COLO668 (cell line): ENCODE data around the gene VAV2.
A peak's percentile ranks its signal among the peaks of the same experiment; 100 is the strongest.

Experiments
- DNase-seq: peaks from one replicate; lab custom pipeline; 2025; ENCODE audit not compliant: unreplicated experiment; lab: John Stamatoyannopoulos, UW

Gene VAV2

DNA sequence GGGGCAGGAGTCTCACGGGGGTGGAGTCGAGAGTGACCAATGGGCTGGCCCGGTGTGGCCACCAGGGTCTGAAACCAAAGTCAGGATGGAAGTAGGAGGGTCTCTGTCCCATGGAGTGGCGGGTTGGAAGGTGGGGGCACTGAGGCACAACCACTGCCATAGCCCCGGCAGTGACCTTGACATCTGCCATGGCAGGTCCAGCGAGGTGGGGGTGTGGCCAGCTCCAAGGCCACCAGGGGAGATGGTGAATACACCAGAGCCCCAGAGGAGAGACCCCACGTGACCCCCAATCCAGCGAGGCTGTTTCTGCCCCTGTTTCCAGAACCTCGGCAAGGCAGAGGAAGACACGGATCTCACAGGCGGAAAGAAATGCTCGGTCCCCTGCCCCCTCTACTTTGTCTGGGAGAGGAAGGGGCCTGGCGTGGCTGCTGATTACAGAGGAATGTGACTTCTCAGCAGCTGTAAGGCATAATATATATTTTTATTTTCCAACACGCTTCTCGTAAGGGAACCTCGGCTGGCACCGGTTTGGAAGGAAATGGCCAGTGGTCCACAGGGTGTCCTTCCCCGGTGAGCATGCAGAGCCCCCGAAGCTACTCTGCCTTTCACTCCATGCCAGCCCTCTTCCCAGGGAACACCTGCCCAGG is 148.2 kb downstream of the VAV2 start:
- no peak for DNase-seq

DNA sequence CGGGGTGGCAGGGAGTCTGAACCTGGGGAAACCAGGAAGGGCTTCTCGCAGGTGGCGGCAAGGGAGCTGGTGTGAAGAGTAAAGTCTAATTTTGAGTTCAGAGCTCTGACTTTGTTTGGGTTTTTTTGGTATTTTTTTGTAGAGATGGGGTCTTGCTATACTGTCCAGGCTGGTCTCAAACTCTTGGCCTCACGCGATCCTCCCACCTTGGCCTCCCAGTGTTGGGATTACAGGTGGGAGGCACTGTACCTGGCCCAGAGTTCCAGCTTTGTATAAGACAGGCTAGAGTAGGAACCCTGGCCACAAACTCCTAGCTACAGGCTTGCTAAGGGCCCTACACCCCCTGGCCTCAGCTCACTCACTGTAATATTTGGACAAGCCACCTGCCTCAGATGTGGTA is 148.9 kb downstream of the VAV2 start:
- DNase-seq: no peak

DNA sequence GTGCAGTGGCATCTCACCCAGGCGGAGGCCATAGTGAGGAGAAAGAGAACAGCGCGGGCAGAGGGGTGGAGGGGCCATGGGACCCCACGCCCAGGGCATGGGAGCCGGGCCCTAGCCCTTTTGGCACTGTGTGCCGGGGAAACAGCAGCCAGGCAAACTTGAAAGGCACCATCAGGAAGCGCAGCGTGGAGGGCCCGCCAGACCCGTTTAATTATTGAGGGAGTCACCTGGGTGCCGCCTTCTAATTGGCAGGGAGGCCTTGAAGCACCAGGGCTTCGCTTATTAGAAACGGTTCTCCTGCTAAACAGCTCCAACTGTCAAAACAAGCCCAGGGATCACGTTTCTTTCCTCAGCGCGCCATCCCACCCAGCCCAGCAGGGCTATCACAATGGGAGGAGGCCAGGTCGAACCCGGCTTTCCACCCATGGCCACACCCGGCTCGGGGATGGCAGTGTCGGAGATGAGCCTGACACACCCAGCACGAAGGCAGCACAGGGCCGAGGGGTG is 149.3 kb downstream of the VAV2 start:
- DNase-seq: peak; percentile 10

DNA sequence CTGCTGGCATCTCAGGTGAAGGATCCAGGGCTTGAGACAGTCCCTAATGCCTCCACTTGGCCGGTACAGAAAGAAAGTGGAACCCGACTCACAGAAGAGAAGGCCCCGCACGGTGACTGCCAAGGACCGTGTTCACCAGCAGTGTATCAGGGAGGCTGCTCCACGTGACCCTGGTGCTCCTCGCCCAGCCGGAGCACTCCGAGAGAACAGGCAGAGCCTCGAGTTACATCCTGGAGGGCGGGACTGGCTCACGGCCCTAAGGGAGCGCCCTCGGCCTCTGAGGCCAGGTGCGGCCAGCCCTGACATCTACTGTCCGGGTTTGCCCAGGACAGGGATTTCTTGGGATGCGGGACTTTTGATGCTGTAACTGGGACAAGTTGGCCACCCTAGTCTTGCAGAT is 149.9 kb downstream of the VAV2 start:
- no peak for DNase-seq

DNA sequence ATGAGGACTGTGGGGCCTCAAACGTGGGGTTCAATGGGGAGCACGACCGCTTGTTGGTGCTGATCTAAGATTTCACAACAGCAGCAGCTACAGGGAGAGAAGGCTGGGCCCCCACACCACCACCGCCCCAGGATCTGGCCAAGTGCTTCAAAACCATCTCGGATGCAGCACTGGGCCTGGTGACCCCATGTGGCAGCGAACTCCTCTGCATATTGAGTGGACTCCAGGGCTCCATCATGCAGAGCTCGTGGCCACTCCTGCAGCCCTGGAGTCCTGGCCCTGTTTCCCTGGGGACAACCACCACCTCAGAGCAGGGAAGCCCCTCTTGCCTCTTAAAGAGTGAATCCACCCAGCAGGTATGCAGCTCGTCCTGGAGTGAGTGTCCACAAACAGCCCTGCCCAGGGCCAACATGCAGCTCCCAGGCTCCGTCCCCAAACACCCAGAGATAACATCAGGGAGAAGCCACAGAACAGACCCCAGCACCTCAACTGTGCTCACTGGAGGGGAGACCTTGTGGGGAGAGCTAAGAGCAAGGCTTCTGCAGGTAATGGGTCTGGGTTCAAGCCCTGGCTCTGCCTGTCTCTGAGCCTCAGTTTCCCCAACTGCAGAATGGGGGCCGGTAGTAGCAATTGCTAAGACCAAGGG is 150.8 kb downstream of the VAV2 start:
- no peak for DNase-seq

DNA sequence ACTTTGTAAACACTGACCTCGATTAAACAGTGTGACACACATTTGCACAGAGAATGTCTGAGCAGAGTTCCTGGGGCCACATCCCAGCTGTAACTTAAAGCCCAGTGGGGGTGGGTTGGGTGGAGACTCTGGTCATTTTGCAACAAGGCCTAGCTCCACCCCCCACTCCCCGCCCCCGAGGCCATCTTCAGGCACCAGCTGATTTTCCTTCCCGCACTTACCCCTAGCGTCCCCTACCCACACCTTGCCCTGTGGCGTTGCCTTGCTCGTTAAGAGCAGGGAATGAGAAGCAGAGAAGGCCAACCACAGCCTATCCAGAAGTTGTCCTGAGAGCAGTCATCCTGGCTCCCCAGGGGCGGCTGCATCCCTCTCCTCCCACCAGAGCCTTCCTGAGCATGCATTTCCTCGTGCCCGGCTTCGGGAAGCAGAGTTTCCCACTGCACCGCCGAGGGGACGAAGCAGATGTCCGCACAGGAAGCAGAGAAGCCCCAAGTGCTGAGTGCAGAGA is 152.2 kb downstream of the VAV2 start:
- no peak for DNase-seq

DNA sequence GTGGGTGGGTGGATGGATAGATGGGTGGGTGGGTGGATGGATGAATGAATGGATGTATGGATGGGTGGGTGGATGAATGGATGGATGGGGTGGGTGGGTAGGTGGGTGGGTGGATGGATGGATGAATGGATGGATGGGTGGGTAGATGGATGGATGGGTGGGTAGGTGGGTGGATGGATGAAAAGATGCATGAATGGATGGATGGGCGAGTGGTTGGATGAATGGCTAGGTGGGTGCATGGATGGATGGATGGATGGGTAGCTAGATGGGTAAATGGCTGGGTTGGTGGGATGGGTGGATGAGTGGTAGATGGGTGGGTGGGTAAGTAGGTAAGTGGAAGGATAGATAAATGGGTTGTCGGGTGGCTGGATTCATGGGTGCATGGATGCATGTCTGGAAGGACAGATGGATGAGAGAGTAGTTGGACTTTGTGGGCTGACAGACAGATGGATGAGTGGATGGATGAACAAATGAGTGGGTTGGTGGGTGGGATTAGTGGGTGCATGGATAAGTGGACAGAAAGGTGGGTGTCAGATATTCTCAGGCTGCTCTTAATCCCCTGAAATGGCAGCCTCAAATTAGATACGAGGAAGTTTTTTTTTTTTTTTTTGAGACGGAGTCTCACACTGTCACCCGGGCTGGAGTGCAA is 153.1 kb downstream of the VAV2 start:
- no peak for DNase-seq

DNA sequence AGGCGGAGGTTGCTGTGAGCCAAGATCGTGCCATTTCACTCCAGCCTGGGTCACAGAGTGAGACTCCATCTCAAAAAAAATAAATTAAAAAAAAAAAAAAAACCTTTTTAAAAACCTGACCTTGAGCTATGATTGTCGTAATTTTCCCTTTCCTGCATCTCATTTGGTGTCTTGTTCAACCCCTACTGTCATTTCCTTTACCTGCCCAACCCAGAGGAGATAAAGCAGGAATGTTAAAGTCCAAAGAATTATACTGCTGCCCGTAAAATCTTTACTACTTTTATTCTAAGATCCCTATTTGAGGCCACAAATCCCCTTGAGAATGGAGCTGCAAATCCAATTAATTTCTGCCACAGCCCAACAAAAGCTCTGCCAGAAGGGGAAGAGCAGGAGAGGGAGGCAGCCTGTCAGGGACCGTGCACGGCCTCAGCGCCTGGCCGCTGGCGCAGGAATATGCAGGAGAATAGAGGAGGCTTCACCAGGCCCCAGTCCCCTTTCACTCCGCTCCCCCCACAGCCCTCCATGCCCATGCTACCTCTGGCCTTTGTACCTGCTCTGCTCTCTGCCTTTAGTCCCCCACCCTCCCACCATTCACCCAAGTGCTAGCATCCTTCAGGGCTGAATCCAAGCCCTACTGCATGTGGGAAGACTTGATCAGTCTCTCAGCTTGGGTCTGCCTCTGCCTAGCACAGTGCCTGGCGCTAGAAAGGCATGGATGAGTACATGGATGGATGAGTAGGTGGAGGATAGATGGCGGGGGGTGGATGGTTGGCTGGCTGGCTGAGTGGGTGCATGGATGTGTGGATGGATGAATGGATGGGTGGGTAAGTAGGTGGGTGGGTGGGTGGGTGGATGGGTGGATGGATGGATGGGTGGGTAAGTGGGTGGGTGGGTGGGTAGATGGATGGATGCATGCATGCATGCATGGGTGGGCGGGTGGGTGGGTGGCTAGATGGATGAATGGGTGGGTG is 154.2 kb downstream of the VAV2 start:
- DNase-seq: no peak

DNA sequence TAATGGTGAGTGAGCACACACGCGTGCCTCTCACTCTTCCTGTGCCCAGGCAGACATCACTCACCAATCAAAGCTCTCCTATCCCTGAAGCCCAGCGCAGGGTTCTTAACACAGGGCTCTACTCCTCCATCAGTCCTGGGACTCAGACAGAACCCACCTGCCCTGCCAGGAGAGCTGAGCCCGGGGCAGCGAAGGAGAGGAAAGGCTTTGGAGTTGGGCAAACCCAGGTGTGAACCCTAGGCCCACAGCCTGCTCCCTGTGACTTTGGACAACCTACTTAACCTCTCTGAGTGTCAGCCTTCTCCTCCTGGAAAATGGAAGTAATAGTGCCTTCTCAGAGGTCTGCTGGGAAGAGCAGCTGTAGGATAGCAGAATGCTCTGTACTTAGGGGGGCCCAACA is 155.3 kb downstream of the VAV2 start:
- DNase-seq: no peak

DNA sequence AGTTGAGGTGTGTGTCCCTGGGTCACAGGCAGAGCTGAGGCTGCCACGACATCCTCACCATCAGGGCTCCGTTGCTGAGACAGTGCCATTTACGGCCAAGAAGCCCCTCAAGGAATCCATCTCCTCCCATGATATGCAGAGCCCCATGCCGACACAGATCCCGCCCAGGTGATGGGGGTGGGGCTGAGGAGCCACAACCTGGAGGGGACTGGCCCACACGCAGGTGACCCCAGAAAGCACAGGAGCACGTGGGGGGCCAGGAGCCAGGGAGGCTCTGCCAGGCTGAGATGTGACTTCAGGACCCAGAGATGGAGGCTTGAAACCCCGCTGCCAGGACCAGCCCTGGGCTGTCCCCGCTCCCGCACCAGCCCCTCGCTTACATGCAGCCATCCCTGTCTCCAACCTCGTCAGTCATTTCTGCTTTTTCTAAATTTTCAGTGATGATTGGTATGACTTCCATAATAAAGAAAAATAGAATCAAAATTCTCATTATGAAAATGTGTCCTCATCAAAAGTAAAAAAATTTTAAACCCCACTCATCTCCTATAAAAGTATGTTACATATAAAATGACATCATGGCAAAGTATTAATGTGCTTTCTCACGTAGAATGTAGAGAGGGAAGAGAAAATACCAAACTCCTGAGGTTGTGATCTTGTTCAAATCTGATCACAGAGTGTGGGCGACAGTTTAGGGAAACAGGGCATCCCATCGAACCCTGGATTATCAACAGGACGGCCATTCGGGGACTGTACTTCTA is 155.9 kb downstream of the VAV2 start:
- no peak for DNase-seq

DNA sequence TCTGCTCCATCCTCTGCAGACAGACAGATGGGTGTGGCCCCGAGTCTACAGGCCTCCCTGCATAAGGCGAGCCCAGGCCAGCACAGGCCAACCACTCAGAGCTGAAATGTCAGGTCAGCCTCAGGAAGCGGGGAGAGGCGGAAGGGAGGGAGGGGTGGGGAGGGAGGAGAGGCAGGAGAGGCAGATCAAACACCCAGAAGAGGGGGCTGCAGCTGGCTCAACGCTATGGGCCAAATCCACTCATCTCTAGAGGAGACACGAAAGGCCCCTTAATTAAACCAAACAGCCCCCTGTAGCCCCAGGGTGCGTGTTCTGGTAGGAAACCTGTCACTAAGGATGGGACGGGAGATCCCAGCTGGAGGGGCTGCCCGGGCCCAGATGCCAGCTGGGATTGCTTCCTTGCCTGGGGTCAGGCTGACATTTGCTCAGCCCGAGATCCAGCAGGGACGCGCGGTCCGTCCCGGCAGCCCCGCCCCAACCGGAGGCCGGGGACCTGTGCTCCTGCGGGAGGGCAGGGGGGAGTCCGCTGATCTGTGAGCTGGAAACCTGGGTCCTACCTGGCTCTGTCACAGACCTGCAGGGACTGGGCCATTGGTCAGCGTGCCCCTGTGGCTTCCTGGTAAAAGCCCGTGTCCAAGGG is 156.7 kb downstream of the VAV2 start:
- DNase-seq: no peak

DNA sequence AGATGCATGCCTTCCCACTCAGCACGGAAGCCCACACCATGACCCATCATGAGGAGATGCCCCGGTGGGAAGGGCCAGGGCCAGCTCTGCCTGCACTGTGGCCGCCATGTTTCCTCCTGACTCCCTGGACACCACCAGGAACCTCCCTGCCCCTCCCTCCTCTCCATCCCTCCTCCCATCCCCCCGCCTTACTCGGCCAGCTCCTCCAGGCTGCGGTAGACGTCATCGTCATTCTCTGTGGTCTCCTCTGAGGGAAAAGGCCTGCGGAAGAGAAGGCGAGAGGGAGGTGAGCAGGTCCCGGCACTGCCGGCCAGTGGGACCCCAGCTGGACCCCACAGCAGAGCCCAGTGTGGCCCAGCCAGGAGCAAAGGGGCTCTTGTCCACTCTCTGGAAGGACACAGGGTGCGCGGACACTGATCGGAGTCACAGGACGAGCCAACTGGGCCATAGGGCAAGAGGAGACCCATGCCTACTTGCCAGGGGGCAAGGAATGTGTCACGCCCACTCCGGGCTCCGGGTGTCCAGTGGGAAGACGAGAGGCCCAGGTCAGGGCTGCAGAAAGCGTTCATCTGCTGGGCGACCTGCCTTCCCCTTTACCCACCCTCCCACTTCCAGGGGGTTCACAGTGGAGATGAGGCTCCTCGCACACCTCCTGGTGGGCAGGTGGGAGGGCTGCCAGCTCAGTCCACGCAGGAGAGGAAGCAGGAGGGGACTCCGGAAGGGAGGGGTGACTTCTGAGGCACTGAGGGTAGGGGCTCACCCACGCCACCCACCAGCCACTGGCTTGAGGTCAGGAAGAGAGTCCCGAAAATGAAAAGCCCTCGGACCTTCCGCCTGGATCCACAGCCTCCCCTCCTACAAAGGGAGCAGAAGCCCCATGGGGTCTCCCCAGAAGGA is 157.8 kb downstream of the VAV2 start:
- DNase-seq: no peak

DNA sequence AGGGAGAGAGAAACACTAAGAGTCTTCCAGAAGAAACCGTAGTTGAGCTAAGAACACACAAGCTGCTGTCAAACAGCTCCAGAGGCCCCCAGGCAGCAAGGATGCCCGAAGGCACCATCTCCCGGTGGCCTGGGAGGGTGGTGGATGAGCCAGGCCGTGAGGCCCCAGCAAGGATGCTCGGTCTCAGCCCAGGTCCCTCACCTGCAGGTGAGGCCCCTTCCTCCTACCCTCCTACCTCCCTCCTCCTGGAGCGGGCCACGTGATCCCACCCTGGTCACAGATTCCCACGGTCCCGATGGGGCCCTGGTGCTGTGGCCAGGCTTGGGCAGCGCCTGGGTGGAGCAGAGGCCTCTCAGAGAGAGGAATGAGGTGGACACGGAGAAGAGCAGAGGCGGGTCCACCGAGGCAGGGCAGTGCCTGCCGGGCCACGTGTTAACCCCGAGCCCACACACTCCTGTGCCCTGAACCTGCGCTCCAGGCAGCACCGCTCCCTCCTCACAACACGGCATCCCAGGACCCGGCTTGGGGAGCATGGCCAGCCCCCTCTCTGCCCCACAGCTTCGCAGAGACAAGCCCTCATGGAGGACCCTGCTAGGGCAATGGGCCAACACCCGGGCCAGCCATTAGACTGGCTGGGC is 158.6 kb downstream of the VAV2 start:
- DNase-seq: no peak

DNA sequence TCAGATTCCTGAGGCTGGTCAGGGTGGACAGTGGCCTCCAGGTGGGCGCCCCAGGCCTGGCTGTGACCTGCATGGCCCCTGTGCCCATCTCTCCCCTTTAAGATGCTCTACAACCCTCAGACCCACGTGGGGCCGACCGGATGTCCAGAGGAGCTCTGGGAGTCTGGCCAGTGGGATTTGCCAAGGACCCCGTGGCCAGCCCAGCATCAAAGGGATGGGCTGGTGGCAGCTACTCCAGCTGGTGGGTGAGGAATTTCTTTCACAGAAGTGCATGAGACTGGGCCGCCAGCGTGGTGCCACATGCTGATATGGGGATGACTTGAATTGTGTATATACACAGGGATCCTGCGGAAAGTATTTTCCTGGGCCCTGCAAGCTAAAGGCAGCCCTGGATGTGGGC is 159.2 kb downstream of the VAV2 start:
- DNase-seq: no peak

DNA sequence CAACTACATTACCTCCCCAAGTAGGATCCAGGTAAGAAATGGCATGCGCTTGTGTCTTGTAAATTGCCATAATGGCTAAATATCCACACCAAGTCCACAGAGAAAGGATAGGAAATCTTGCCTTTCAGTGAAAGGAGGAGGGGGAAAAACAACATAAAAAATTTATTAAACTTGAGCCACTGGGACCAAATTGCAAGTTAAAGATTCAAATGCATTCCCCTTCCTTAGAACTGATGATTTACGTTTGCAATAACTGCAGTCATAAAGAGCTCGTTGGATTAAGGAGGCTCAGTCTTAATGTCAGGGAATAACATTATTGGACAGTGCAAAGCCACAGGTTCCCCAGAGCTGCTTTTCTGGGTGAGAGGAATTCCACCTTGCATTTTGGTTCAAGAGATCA is 161.4 kb downstream of the VAV2 start:
- no peak for DNase-seq

DNA sequence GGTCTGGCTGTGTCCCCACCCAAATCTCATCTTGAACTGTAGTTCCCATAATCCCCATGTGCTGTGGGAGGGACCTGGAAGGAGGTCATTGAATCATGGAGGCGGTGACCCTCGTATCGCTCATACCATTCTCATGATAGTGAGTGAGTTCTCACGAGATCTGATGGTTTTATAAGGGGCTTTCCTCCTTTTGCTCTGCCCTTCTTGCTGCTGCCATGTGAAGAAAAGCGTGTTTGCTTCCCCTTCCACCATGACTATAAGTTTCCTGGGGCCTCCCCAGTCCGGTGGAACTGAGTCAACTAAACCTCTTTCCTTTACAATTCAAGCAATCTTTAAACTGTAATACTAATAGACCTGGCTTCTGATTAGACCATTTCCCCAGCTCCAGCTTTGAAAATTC is 161.8 kb downstream of the VAV2 start:
- no peak for DNase-seq

DNA sequence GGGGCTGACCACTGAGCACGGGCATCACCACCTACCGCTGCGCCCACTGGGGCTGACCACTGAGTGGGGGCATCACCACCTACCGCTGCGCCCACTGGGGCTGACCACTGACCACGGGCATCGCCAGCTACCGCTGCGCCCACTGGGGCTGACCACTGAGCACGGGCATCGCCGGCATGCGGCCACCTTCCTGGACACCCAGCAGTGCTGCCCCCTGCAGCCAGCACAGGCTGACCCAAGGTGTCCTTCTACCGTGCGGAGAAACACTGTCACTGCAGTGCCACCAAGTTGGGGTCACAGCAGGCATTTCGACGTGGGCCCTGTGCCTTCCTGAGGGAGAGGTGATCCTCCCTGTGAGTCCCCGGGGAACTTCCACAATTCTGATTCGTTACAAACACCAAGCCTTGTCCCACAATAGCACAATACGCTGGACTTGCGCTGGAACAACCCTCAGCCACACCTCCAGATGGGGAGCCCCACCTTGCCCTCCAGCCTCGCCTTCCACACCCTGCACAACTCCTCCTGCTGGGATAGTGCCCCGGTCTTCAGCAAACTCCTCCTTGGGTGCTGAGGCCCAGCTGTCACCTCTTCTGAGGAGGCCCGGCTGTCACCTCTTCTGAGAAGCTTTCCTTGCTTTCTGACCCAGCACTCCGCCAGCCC is 163.7 kb downstream of the VAV2 start:
- DNase-seq: no peak
